Astrocyte (in vitro differentiated cells and primary cell): ENCODE measurements around the gene PRICKLE1.

Experiments
- EZH2 ChIP-seq: IDR thresholded peaks from 2 replicates; pipeline ENCODE4 v1.6.1; 2012; ENCODE audit warnings: mild to moderate bottlenecking, low read length, inconsistent platforms; ENCODE audit not compliant: insufficient read depth
- TF ChIP-seq, protein P1 (sequence below): IDR thresholded peaks from 2 replicates; pipeline ENCODE4 v1.5.1; 2011; ENCODE audit warnings: low read depth, mild to moderate bottlenecking, inconsistent platforms, low read length, moderate library complexity; ENCODE audit not compliant: insufficient read depth

- TF ChIP-seq, protein P1, sequence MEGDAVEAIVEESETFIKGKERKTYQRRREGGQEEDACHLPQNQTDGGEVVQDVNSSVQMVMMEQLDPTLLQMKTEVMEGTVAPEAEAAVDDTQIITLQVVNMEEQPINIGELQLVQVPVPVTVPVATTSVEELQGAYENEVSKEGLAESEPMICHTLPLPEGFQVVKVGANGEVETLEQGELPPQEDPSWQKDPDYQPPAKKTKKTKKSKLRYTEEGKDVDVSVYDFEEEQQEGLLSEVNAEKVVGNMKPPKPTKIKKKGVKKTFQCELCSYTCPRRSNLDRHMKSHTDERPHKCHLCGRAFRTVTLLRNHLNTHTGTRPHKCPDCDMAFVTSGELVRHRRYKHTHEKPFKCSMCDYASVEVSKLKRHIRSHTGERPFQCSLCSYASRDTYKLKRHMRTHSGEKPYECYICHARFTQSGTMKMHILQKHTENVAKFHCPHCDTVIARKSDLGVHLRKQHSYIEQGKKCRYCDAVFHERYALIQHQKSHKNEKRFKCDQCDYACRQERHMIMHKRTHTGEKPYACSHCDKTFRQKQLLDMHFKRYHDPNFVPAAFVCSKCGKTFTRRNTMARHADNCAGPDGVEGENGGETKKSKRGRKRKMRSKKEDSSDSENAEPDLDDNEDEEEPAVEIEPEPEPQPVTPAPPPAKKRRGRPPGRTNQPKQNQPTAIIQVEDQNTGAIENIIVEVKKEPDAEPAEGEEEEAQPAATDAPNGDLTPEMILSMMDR, result no peak
- no peak for TF ChIP-seq EZH2
Measured at GRCh38 chr12:42447371-42447786, 142.2 kb downstream of the PRICKLE1 start.
